ENCODE measurements around the gene SPEM3.

DNA sequence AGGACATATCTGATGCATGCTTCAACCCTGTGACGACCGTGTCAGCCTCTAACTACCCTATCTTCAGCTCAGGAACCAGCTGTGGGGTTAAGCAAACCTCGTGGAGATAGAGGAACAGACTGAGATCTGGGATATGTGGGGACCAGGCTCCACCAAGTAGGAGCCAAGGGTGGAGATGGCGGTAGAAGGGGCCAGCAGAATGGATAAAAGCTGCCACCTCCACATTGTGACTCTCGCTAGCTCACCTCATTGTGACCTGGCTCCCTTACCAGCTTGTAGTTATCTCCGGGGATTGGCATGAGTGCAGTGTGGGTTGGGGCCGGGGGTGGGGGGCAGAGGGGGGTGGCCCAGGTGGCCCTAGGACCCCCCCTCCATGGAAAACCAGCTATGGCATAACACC lies 3.3 kb upstream of the SPEM3 start, which contains the start of gene SPEM2:
- TF ChIP-seq POLR2AphosphoS5 (IDR thresholded peaks at IDR 0.05) = no peak
- TF ChIP-seq, protein P1, sequence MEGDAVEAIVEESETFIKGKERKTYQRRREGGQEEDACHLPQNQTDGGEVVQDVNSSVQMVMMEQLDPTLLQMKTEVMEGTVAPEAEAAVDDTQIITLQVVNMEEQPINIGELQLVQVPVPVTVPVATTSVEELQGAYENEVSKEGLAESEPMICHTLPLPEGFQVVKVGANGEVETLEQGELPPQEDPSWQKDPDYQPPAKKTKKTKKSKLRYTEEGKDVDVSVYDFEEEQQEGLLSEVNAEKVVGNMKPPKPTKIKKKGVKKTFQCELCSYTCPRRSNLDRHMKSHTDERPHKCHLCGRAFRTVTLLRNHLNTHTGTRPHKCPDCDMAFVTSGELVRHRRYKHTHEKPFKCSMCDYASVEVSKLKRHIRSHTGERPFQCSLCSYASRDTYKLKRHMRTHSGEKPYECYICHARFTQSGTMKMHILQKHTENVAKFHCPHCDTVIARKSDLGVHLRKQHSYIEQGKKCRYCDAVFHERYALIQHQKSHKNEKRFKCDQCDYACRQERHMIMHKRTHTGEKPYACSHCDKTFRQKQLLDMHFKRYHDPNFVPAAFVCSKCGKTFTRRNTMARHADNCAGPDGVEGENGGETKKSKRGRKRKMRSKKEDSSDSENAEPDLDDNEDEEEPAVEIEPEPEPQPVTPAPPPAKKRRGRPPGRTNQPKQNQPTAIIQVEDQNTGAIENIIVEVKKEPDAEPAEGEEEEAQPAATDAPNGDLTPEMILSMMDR (IDR thresholded peaks at IDR 0.05 in 8 of 11, conservative IDR thresholded peaks at IDR 0.05 in 3 of 11) = no peak

Measured in spleen (tissue), 7 donors.